ENCODE results near the gene ALK. TPM values are rescaled to one million over a fixed set of nuclear protein-coding genes. Genes with fewer than 3 reads are reported as not detected.

Gene ALK
- polyA plus RNA-seq, 1 experiment, result not detected

- TF ChIP-seq CTCF (IDR thresholded peaks at IDR 0.05; ENCODE audit: low read depth, low read length), result no peak
- no peak overlapping the region for H3K4me3 ChIP-seq (ENCODE audit: low read depth, low read length)
- DNase-seq (ENCODE audit: low read depth, low spot score), result no peak
- ChIA-PET POLR2A (no interaction called here), CTCF (interaction anchor here (1.5 kb wide), 1 partner anchor 69 kb away, joined by 5 read pairs; no protein-coding TSS in a partner anchor)
- H3K9me3 ChIP-seq (ENCODE audit: control insufficient read depth, insufficient read depth, low read length), result no peaks in the 10 kb centered on the region
- H3K27me3 ChIP-seq (ENCODE audit: control insufficient read depth, insufficient read depth, low read length), result peaks cover 9% of the 10 kb centered on the region
- H3K27ac ChIP-seq (ENCODE audit: low read depth, low read length), result no peak overlapping the region
Measured at GRCh38 chr2:29377788-29378187, 543.6 kb downstream of the ALK start.

GRCh38 chr2:29376541-29376940 is 544.8 kb downstream of the ALK start:
- CTCF ChIA-PET, result no interaction called here

GRCh38 chr2:29375843-29376242 is 545.5 kb downstream of the ALK start:
- ChIA-PET CTCF (no interaction called here), POLR2A (no interaction called here)
- TF ChIP-seq CTCF (IDR thresholded peaks at IDR 0.05; ENCODE audit: low read depth, low read length), result no peak
- peaks cover 5% of the 10 kb centered on the region for H3K27me3 ChIP-seq (ENCODE audit: control insufficient read depth, insufficient read depth, low read length)
- DNase-seq (ENCODE audit: low read depth, low spot score), result no peak
- H3K9me3 ChIP-seq (ENCODE audit: control insufficient read depth, insufficient read depth, low read length), result no peaks in the 10 kb centered on the region
- no peak overlapping the region for H3K4me3 ChIP-seq (ENCODE audit: low read depth, low read length)
- H3K27ac ChIP-seq (ENCODE audit: low read depth, low read length), result no peak overlapping the region

More at GRCh38 chr2:29376541-29376940, 544.8 kb downstream of the ALK start:
- H3K9me3 ChIP-seq (ENCODE audit: control insufficient read depth, insufficient read depth, low read length), result no peaks in the 10 kb centered on the region
- no peak for DNase-seq (ENCODE audit: low read depth, low spot score)
- POLR2A ChIA-PET, result no interaction called here
- no peak overlapping the region for H3K27ac ChIP-seq (ENCODE audit: low read depth, low read length)
- no peak overlapping the region for H3K4me3 ChIP-seq (ENCODE audit: low read depth, low read length)
- peaks cover 5% of the 10 kb centered on the region for H3K27me3 ChIP-seq (ENCODE audit: control insufficient read depth, insufficient read depth, low read length)
- TF ChIP-seq CTCF (IDR thresholded peaks at IDR 0.05; ENCODE audit: low read depth, low read length), result no peak

GRCh38 chr2:29374823-29375222 is 546.6 kb downstream of the ALK start:
- TF ChIP-seq CTCF (IDR thresholded peaks at IDR 0.05; ENCODE audit: low read depth, low read length), result no peak
- no peak overlapping the region for H3K27ac ChIP-seq (ENCODE audit: low read depth, low read length)
- CTCF ChIA-PET, result no interaction called here
- POLR2A ChIA-PET, result no interaction called here
- peaks cover 7% of the 10 kb centered on the region for H3K27me3 ChIP-seq (ENCODE audit: control insufficient read depth, insufficient read depth, low read length)
- H3K9me3 ChIP-seq (ENCODE audit: control insufficient read depth, insufficient read depth, low read length), result no peaks in the 10 kb centered on the region
- H3K4me3 ChIP-seq (ENCODE audit: low read depth, low read length), result no peak overlapping the region
- DNase-seq (ENCODE audit: low read depth, low spot score), result no peak

GRCh38 chr2:29373870-29374269 is 547.5 kb downstream of the ALK start:
- TF ChIP-seq CTCF (IDR thresholded peaks at IDR 0.05; ENCODE audit: low read depth, low read length), result no peak
- Histone ChIP-seq H3K27ac (ENCODE audit: low read depth, low read length) (no peak overlapping the region), H3K4me3 (ENCODE audit: low read depth, low read length) (no peak overlapping the region), H3K27me3 (ENCODE audit: control insufficient read depth, insufficient read depth, low read length) (peaks cover 9% of the 10 kb centered on the region), H3K9me3 (ENCODE audit: control insufficient read depth, insufficient read depth, low read length) (no peaks in the 10 kb centered on the region)
- ChIA-PET POLR2A (no interaction called here), CTCF (no interaction called here)
- DNase-seq (ENCODE audit: low read depth, low spot score), result no peak
